Measurements from ENCODE around the gene VASH1.

The VASH1 gene

GRCh38 chr14:76772300-76773187 lies 11.3 kb downstream of the VASH1 start:
- DNase-seq (ENCODE audit: low spot score): no peak

GRCh38 chr14:76773188-76773885 lies 12.1 kb downstream of the VASH1 start:
- no peak for DNase-seq (ENCODE audit: low spot score)

GRCh38 chr14:76773956-76774820 lies 12.9 kb downstream of the VASH1 start:
- DNase-seq (ENCODE audit: low spot score): no peak

- no peak for DNase-seq (ENCODE audit: low spot score)
Measured at GRCh38 chr14:76774821-76775694, 13.8 kb downstream of the VASH1 start.

- no peak for DNase-seq (ENCODE audit: low spot score)
Measured at GRCh38 chr14:76775695-76776427, 14.6 kb downstream of the VASH1 start.

- no peak for DNase-seq (ENCODE audit: low spot score)
Measured at GRCh38 chr14:76776428-76777251, 15.4 kb downstream of the VASH1 start.

- DNase-seq (ENCODE audit: low spot score): no peak
Measured at GRCh38 chr14:76777721-76778120, 16.5 kb downstream of the VASH1 start.

GRCh38 chr14:76778546-76779215 lies 17.4 kb downstream of the VASH1 start:
- no peak for DNase-seq (ENCODE audit: low spot score)

GRCh38 chr14:76779221-76780057 lies 18.2 kb downstream of the VASH1 start:
- DNase-seq (ENCODE audit: low spot score): no peak

GRCh38 chr14:76780058-76780345 lies 18.7 kb downstream of the VASH1 start:
- no peak for DNase-seq (ENCODE audit: low spot score)

- DNase-seq (ENCODE audit: low spot score): no peak
Measured at GRCh38 chr14:76780360-76780759, 19.1 kb downstream of the VASH1 start.

GRCh38 chr14:76780875-76781647 lies 19.8 kb downstream of the VASH1 start:
- no peak for DNase-seq (ENCODE audit: low spot score)

GRCh38 chr14:76781648-76782051 lies 20.4 kb downstream of the VASH1 start:
- no peak for DNase-seq (ENCODE audit: low spot score)

GRCh38 chr14:76782115-76782884 lies 21.0 kb downstream of the VASH1 start:
- no peak for DNase-seq (ENCODE audit: low spot score)

GRCh38 chr14:76782885-76783566 lies 21.8 kb downstream of the VASH1 start:
- no peak for DNase-seq (ENCODE audit: low spot score)

GRCh38 chr14:76784266-76784874 lies 23.1 kb downstream of the VASH1 start:
- no peak for DNase-seq (ENCODE audit: low spot score)

Measured in HuH-7 (cell line).